ENCODE measurements around the gene WBP2.

DNA sequence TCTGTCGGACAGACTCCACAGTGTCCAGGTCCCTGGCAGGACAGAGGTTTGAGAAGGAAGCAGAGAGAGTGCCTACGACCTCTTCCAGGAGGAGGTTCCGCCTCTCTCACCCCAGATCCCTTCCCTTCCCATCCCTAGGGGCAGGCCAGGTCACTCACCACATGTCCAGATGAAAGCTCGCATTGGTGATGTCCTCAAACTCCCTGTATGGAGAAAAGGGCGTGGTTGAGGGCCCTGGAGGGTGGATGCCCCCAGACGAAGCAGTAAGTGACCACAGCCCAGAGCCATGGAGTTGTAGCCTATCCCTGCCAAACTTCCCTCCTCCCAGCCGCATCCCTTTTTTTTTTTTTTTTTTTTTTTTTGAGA is 14.4 kb downstream of the WBP2 start:
- TF ChIP-seq, protein P1, sequence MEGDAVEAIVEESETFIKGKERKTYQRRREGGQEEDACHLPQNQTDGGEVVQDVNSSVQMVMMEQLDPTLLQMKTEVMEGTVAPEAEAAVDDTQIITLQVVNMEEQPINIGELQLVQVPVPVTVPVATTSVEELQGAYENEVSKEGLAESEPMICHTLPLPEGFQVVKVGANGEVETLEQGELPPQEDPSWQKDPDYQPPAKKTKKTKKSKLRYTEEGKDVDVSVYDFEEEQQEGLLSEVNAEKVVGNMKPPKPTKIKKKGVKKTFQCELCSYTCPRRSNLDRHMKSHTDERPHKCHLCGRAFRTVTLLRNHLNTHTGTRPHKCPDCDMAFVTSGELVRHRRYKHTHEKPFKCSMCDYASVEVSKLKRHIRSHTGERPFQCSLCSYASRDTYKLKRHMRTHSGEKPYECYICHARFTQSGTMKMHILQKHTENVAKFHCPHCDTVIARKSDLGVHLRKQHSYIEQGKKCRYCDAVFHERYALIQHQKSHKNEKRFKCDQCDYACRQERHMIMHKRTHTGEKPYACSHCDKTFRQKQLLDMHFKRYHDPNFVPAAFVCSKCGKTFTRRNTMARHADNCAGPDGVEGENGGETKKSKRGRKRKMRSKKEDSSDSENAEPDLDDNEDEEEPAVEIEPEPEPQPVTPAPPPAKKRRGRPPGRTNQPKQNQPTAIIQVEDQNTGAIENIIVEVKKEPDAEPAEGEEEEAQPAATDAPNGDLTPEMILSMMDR (conservative IDR thresholded peaks at IDR 0.05; ENCODE audit: low read depth, low read length) = no peak
- no peak for TF ChIP-seq EZH2phosphoT487 (IDR thresholded peaks at IDR 0.05; ENCODE audit: borderline replicate concordance, low read length)
